HCT116 (cell line): ENCODE results near the gene YWHAQ. TPM values are rescaled to one million over a fixed set of nuclear protein-coding genes. Genes with fewer than 3 reads are reported as not detected.

Source experiments
- ATAC-seq: fragments of 200-7000 bp; cut with Tn5 transposase; 2 replicates; pipeline ENCODE4 v1.9.1; 2020; ENCODE audit warnings: mild to moderate bottlenecking, moderate library complexity
- BruUV-seq: library from RNA; stranded (reverse); fragments of 400-500 nt; replicated peaks from 2 replicates; lab custom pipeline; 2021; lab: Mats Ljungman, UMichigan
- CTCF ChIA-PET: fragments of 300-600 bp; sonication (Branson Sonifier 250); formaldehyde crosslinking; loops from one replicate; lab custom pipeline; 2021; ENCODE audit warnings: antibody characterized with exemption; lab: Charles Lee
- POLR2A ChIA-PET: fragments of 300-600, 350-600 bp; sonication (Branson Sonifier 250); formaldehyde crosslinking; loops from one replicate; lab custom pipeline; 2021; ENCODE audit warnings: antibody characterized with exemption; lab: Charles Lee
- RAD21 ChIA-PET, 2 experiments: fragments of 300-600 bp; sonication (Branson Sonifier 250); formaldehyde crosslinking; loops; one replicate each; lab custom pipeline; 2023; ENCODE audit warnings: low total read pairs in 2 of 2; ENCODE audit not compliant: uncharacterized antibody in 2 of 2, unreplicated experiment in 2 of 2, low non-redundant PET in 1 of 2; lab: Charles Lee
- DNase-seq: peaks from one replicate; pipeline ENCODE4 v3.0.0-alpha.2; 2010; ENCODE audit warnings: low read depth, low spot score
- H2AFZ ChIP-seq: fragments of 200-600 bp; shearing (Covaris generic), sonication (generic); 2 replicates; pipeline ENCODE4 v1.6.1; 2017; ENCODE audit warnings: low read depth, mixed run types, mixed read lengths, antibody characterized with exemption, low read length; ENCODE audit not compliant: poor library complexity, severe bottlenecking
- H3K27ac ChIP-seq: 2 replicates; pipeline ENCODE4 v1.5.1; 2012; ENCODE audit warnings: low read depth, low read length
- H3K27me3 ChIP-seq: fragments of 200-600 bp; sonication (generic); 2 replicates; pipeline ENCODE4 v1.6.1; 2016; ENCODE audit warnings: mixed run types, low read length, mixed read lengths; ENCODE audit not compliant: insufficient read depth
- H3K36me3 ChIP-seq, 2 experiments: fragments of 200-500 bp in 1 of 2; fragments of 200-600 bp in 1 of 2; sonication (Bioruptor generic) in 1 of 2; sonication (generic) in 1 of 2; 2 replicates each; pipeline versions ENCODE4 v1.5.1 to v1.6.1; 2014 to 2016; ENCODE audit warnings: low read length in 2 of 2, inconsistent platforms in 1 of 2, mixed read lengths in 1 of 2, mixed run types in 1 of 2; ENCODE audit not compliant: insufficient read depth in 2 of 2, control insufficient read depth in 1 of 2
- H3K4me1 ChIP-seq, 2 experiments: fragments of 200-600 bp in 1 of 2; sonication (generic) in 1 of 2; 2 replicates each; pipeline versions ENCODE4 v1.5.1 to v1.6.1; 2012 to 2017; ENCODE audit warnings: low read length in 2 of 2, inconsistent platforms in 1 of 2, mild to moderate bottlenecking in 1 of 2, mixed read lengths in 1 of 2, mixed run types in 1 of 2, moderate library complexity in 1 of 2; ENCODE audit not compliant: insufficient read depth in 2 of 2, control insufficient read depth in 1 of 2
- H3K4me2 ChIP-seq: fragments of 200-600 bp; sonication (generic); 2 replicates; pipeline ENCODE4 v1.6.1; 2017; ENCODE audit warnings: mixed run types, low read length, mixed read lengths
- H3K4me3 ChIP-seq, 2 experiments: fragments of 200-600 bp in 1 of 2; sonication (generic) in 1 of 2; replicated peaks in 1 of 2; 2 replicates each; pipeline ENCODE4 v1.5.1; 2011 to 2016; ENCODE audit warnings: low read length in 2 of 2, control low read depth in 1 of 2, low read depth in 1 of 2, mild to moderate bottlenecking in 1 of 2, mixed read lengths in 1 of 2, mixed run types in 1 of 2
- H3K79me2 ChIP-seq: fragments of 200-600 bp; sonication (generic); 2 replicates; pipeline ENCODE4 v1.6.1; 2017; ENCODE audit warnings: mild to moderate bottlenecking, mixed run types, low read length, moderate library complexity, mixed read lengths; ENCODE audit not compliant: insufficient read depth
- H3K9ac ChIP-seq: fragments of 200-600 bp; sonication (generic); 2 replicates; pipeline ENCODE4 v1.6.1; 2016; ENCODE audit warnings: low read length, mixed read lengths
- H3K9me2 ChIP-seq: fragments of 200-600 bp; sonication (generic), shearing (Covaris generic); 2 replicates; pipeline ENCODE4 v1.6.1; 2017; ENCODE audit warnings: mixed run types, mild to moderate bottlenecking, moderate library complexity; ENCODE audit not compliant: insufficient read depth
- H3K9me3 ChIP-seq, 2 experiments: fragments of 200-500 bp in 1 of 2; fragments of 200-600 bp in 1 of 2; sonication (Bioruptor generic) in 1 of 2; sonication (generic) in 1 of 2; 2 replicates each; pipeline ENCODE4 v1.6.1; 2014 to 2017; ENCODE audit warnings: low read length in 2 of 2, mixed read lengths in 2 of 2, inconsistent platforms in 1 of 2, low read depth in 1 of 2, mild to moderate bottlenecking in 1 of 2, mixed run types in 1 of 2, moderate library complexity in 1 of 2; ENCODE audit not compliant: control insufficient read depth in 1 of 2, insufficient read depth in 1 of 2
- H4K20me1 ChIP-seq: fragments of 200-600 bp; sonication (generic), shearing (Covaris generic); 2 replicates; pipeline ENCODE4 v1.6.1; 2017; ENCODE audit warnings: mixed run types, mild to moderate bottlenecking, moderate library complexity; ENCODE audit not compliant: insufficient read depth
- EGR1 ChIP-seq: IDR thresholded peaks from 2 replicates; pipeline ENCODE4 v1.6.1; 2012; ENCODE audit warnings: low read depth
- JUND ChIP-seq: IDR thresholded peaks from 2 replicates; pipeline ENCODE4 v1.6.1; 2012
- POLR2AphosphoS5 ChIP-seq: IDR thresholded peaks from 2 replicates; pipeline ENCODE4 v1.6.1; 2011; ENCODE audit warnings: mild to moderate bottlenecking, low read depth, low read length, moderate library complexity
- YY1 ChIP-seq: IDR thresholded peaks from 2 replicates; pipeline ENCODE4 v1.6.1; 2011; ENCODE audit warnings: low read length, low read depth, moderate library complexity, mild to moderate bottlenecking; ENCODE audit not compliant: insufficient replicate concordance; ENCODE audit errors: extremely low read depth
- ZFX ChIP-seq: fragments of 450-650 bp; IDR thresholded peaks from 2 replicates; pipeline ENCODE4 v1.6.1; 2017
- intact Hi-C: fragments of 100-400 bp; cut with micrococcal nuclease; formaldehyde crosslinking; loops from 2 replicates; pipeline ENCODE4 v1.10.0; 2022
- total RNA-seq: library from RNA; stranded (reverse); gene quantifications from one replicate; pipeline ENCODE4 v1.2.1, GENCODE V29; 2021; ENCODE audit not compliant: unreplicated experiment
- TF ChIP-seq, protein P1 (sequence below): IDR thresholded peaks from 2 replicates; pipeline ENCODE4 v1.6.1; 2012
- TF ChIP-seq, protein P2 (sequence below): IDR thresholded peaks from 2 replicates; pipeline ENCODE4 v1.6.1; 2012; ENCODE audit warnings: low read depth
- TF ChIP-seq, protein P3 (sequence below): IDR thresholded peaks from 2 replicates; pipeline ENCODE4 v1.6.1; 2012

YWHAQ gene
- total RNA-seq, 1 experiment from 2014 or later, result 365 TPM

GRCh38 chr2:9648821-9649220 is 18.0 kb upstream of the YWHAQ start:
- POLR2A ChIA-PET, result no interaction called here
- H4K20me1 ChIP-seq, result no peaks in the 10 kb centered on the region
- ATAC-seq, result no peak
- H3K27ac ChIP-seq, result no peak overlapping the region
- no peak overlapping the region for H3K4me2 ChIP-seq
- RAD21 ChIA-PET, result no interaction called here
- H3K4me3 ChIP-seq, result no peak overlapping the region
- TF ChIP-seq, protein P1, sequence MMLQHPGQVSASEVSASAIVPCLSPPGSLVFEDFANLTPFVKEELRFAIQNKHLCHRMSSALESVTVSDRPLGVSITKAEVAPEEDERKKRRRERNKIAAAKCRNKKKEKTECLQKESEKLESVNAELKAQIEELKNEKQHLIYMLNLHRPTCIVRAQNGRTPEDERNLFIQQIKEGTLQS, result no peak
- TF ChIP-seq JUND (no peak), POLR2AphosphoS5 (no peak), ZFX (no peak), YY1 (no peak)
- TF ChIP-seq, all 23 proteins: peak for 0
- Histone ChIP-seq H3K9me3 (no peaks in the 10 kb centered on the region), H3K79me2 (no peaks in the 10 kb centered on the region), H3K27me3 (peaks cover 3% of the 10 kb centered on the region; the same call in 1 of the 2 replicates), H3K4me1 (peaks cover 0 to 7% of the 10 kb centered on the region in 2 experiments; a peak in 1 of 4 replicates), H3K9ac (no peak overlapping the region), H3K9me2 (no peaks in the 10 kb centered on the region), H2AFZ (no peak overlapping the region), H3K36me3 (no peaks in the 10 kb centered on the region)
- intact Hi-C loops, result no loop called here
- BruUV-seq, result no TSS peak
- CTCF ChIA-PET, result no interaction called here
- no peak for DNase-seq

- ATAC-seq (no peak), DNase-seq (no peak)
- no peak overlapping the region for H3K4me3 ChIP-seq
- no peaks in the 10 kb centered on the region for H4K20me1 ChIP-seq
- TF ChIP-seq, protein P2, sequence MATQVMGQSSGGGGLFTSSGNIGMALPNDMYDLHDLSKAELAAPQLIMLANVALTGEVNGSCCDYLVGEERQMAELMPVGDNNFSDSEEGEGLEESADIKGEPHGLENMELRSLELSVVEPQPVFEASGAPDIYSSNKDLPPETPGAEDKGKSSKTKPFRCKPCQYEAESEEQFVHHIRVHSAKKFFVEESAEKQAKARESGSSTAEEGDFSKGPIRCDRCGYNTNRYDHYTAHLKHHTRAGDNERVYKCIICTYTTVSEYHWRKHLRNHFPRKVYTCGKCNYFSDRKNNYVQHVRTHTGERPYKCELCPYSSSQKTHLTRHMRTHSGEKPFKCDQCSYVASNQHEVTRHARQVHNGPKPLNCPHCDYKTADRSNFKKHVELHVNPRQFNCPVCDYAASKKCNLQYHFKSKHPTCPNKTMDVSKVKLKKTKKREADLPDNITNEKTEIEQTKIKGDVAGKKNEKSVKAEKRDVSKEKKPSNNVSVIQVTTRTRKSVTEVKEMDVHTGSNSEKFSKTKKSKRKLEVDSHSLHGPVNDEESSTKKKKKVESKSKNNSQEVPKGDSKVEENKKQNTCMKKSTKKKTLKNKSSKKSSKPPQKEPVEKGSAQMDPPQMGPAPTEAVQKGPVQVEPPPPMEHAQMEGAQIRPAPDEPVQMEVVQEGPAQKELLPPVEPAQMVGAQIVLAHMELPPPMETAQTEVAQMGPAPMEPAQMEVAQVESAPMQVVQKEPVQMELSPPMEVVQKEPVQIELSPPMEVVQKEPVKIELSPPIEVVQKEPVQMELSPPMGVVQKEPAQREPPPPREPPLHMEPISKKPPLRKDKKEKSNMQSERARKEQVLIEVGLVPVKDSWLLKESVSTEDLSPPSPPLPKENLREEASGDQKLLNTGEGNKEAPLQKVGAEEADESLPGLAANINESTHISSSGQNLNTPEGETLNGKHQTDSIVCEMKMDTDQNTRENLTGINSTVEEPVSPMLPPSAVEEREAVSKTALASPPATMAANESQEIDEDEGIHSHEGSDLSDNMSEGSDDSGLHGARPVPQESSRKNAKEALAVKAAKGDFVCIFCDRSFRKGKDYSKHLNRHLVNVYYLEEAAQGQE, result no peak
- TF ChIP-seq, protein P3, sequence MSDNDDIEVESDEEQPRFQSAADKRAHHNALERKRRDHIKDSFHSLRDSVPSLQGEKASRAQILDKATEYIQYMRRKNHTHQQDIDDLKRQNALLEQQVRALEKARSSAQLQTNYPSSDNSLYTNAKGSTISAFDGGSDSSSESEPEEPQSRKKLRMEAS, result no peak
- TF ChIP-seq EGR1, result no peak
- H3K9me3 ChIP-seq, result no peaks in the 10 kb centered on the region
- H3K9me2 ChIP-seq, result no peaks in the 10 kb centered on the region
- no peak overlapping the region for H3K9ac ChIP-seq
- CTCF ChIA-PET, result no interaction called here
- no peak overlapping the region for H3K4me2 ChIP-seq
- H2AFZ ChIP-seq, result no peak overlapping the region
- H3K36me3 ChIP-seq, result no peaks in the 10 kb centered on the region
- intact Hi-C loops, result no loop called here
- H3K27ac ChIP-seq, result no peak overlapping the region
- no peaks in the 10 kb centered on the region for H3K79me2 ChIP-seq
- H3K27me3 ChIP-seq, result peaks cover 3% of the 10 kb centered on the region; the same call in 1 of the 2 replicates
- POLR2A ChIA-PET, result no interaction called here
- H3K4me1 ChIP-seq, result peaks cover 0 to 7% of the 10 kb centered on the region in 2 experiments; a peak in 1 of 4 replicates
- RAD21 ChIA-PET, result no interaction called here
- BruUV-seq, result no TSS peak
Measured at GRCh38 chr2:9647884-9648283, 17.1 kb upstream of the YWHAQ start.
